GM23338 (cell line): ENCODE results near the gene OLFML3. TPM values are rescaled to one million over a fixed set of nuclear protein-coding genes. Genes with fewer than 3 reads are reported as not detected.

Experiments
- ATAC-seq: fragments of 200-7000 bp; cut with Tn5 transposase; 3 replicates; pipeline ENCODE4 v1.9.1; 2020
- DNase-seq: peaks from one replicate; pipeline ENCODE4 v3.0.0-alpha.2; 2015; ENCODE audit warnings: low spot score
- H2AFZ ChIP-seq: fragments of 200-600 bp; sonication (generic); 2 replicates; pipeline ENCODE4 v1.8.0; 2016; ENCODE audit warnings: antibody characterized with exemption, mild to moderate bottlenecking, moderate library complexity
- H3F3A ChIP-seq: fragments of 200-600 bp; sonication (generic); replicated peaks from 2 replicates; pipeline ENCODE4 v1.8.0; 2017; ENCODE audit warnings: antibody characterized with exemption, mixed run types, low read depth
- H3K27ac ChIP-seq: fragments of 200-600 bp; sonication (generic); 2 replicates; pipeline ENCODE4 v1.6.1; 2016; ENCODE audit warnings: low read depth
- H3K27me3 ChIP-seq: fragments of 200-600 bp; sonication (generic); 2 replicates; pipeline ENCODE4 v1.8.0; 2016; ENCODE audit warnings: mild to moderate bottlenecking, mixed run types, moderate library complexity; ENCODE audit not compliant: insufficient read depth
- H3K36me3 ChIP-seq: fragments of 200-600 bp; sonication (generic); 2 replicates; pipeline ENCODE4 v1.8.0; 2016; ENCODE audit warnings: mild to moderate bottlenecking; ENCODE audit not compliant: insufficient read depth
- H3K4me1 ChIP-seq: fragments of 200-600 bp; sonication (generic); 2 replicates; pipeline ENCODE4 v1.8.0; 2016; ENCODE audit warnings: mild to moderate bottlenecking, moderate library complexity; ENCODE audit not compliant: insufficient read depth
- H3K4me2 ChIP-seq: fragments of 200-600 bp; sonication (generic); 2 replicates; pipeline ENCODE4 v1.7.1; 2017; ENCODE audit warnings: mixed run types
- H3K4me3 ChIP-seq: fragments of 200-600 bp; sonication (generic); 2 replicates; pipeline ENCODE4 v1.6.1; 2016; ENCODE audit warnings: mixed run types
- H3K79me2 ChIP-seq: fragments of 200-600 bp; sonication (generic); replicated peaks from 2 replicates; pipeline ENCODE4 v1.8.0; 2017; ENCODE audit warnings: mild to moderate bottlenecking; ENCODE audit not compliant: insufficient read depth
- H3K9me2 ChIP-seq: fragments of 200-600 bp; sonication (generic); 2 replicates; pipeline ENCODE4 v1.8.0; 2017; ENCODE audit not compliant: insufficient read depth
- H4K20me1 ChIP-seq: fragments of 200-600 bp; sonication (generic); replicated peaks from 2 replicates; pipeline ENCODE4 v1.8.0; 2017; ENCODE audit warnings: mild to moderate bottlenecking; ENCODE audit not compliant: insufficient read depth
- H3K27ac Mint-ChIP-seq: 2 replicates; pipeline ENCODE4 v1.8.0; 2020; ENCODE audit warnings: inconsistent platforms, mild to moderate bottlenecking, moderate library complexity, mixed read lengths
- H3K27me3 Mint-ChIP-seq: 3 replicates; pipeline ENCODE4 v1.8.0; 2022; ENCODE audit warnings: low read depth, mild to moderate bottlenecking, moderate library complexity, mixed read lengths, inconsistent platforms; ENCODE audit not compliant: insufficient read depth, poor library complexity
- H3K36me3 Mint-ChIP-seq: 3 replicates; pipeline ENCODE4 v1.8.0; 2021; ENCODE audit warnings: low read depth, mild to moderate bottlenecking, inconsistent platforms, moderate library complexity, mixed read lengths
- H3K4me1 Mint-ChIP-seq: 3 replicates; pipeline ENCODE4 v1.8.0; 2020; ENCODE audit warnings: mild to moderate bottlenecking, inconsistent platforms, mixed read lengths
- H3K4me3 Mint-ChIP-seq: 3 replicates; pipeline ENCODE4 v1.8.0; 2021; ENCODE audit warnings: moderate library complexity, mild to moderate bottlenecking, inconsistent platforms, mixed read lengths
- H3K9me3 Mint-ChIP-seq: 3 replicates; pipeline ENCODE4 v1.8.0; 2020; ENCODE audit warnings: moderate library complexity, mild to moderate bottlenecking, inconsistent platforms, mixed read lengths
- CREB1 ChIP-seq: fragments of 250-450 bp; sonication (Bioruptor Pico); IDR thresholded peaks from 2 replicates; pipeline ENCODE4 v1.5.0; 2020; ENCODE audit warnings: low read depth, mild to moderate bottlenecking, moderate library complexity
- EZH2 ChIP-seq: fragments of 200-600 bp; sonication (generic); IDR thresholded peaks from one replicate; pipeline ENCODE4 v1.8.0; 2017; ENCODE audit warnings: antibody characterized with exemption, mild to moderate bottlenecking, low read depth; ENCODE audit not compliant: unreplicated experiment
- EZH2phosphoT487 ChIP-seq: fragments of 200-600 bp; sonication (generic); IDR thresholded peaks from one replicate; pipeline ENCODE4 v1.8.1; 2018; ENCODE audit warnings: antibody characterized with exemption; ENCODE audit not compliant: unreplicated experiment
- NANOG ChIP-seq: IDR thresholded peaks from 2 replicates; pipeline ENCODE4 v1.6.1; 2016; ENCODE audit warnings: antibody characterized with exemption, borderline replicate concordance
- POLR2AphosphoS5 ChIP-seq: IDR thresholded peaks from 2 replicates; pipeline ENCODE4 v1.6.1; 2016; ENCODE audit warnings: antibody characterized with exemption, low read depth
- STAT1 ChIP-seq: IDR thresholded peaks from one replicate; pipeline ENCODE4 v1.6.1; 2016; ENCODE audit warnings: antibody characterized with exemption; ENCODE audit not compliant: unreplicated experiment
- ZNF114 ChIP-seq: fragments of 250-450 bp; sonication (Bioruptor Pico); IDR thresholded peaks from 2 replicates; pipeline ENCODE4 v1.5.0; 2020; ENCODE audit warnings: mild to moderate bottlenecking, moderate library complexity
- ZNF331 ChIP-seq: fragments of 250-450 bp; sonication (Bioruptor Pico); IDR thresholded peaks from 2 replicates; pipeline ENCODE4 v1.5.0; 2020; ENCODE audit warnings: low read depth, mild to moderate bottlenecking, moderate library complexity
- polyA plus RNA-seq: library from polyadenylated mRNA; unstranded; fragments of >200 nt; fragmentation: Nextera tagmentation; extraction: Ambion mirVana; gene quantifications from 2 replicates; pipeline ENCODE4 v1.2.1, GENCODE V29; 2016
- total RNA-seq: library from RNA; depleted of rRNA; stranded (reverse); fragments of >200 nt; shearing (Covaris generic); gene quantifications from 2 replicates; pipeline ENCODE4 v1.2.3, GENCODE V29; 2014
- TF ChIP-seq, protein P1 (sequence below): IDR thresholded peaks from one replicate; pipeline ENCODE4 v1.6.1; 2018; ENCODE audit warnings: antibody characterized with exemption; ENCODE audit not compliant: unreplicated experiment
- TF ChIP-seq, protein P2 (sequence below): fragments of 250-450 bp; sonication (Bioruptor Pico); IDR thresholded peaks from 2 replicates; pipeline ENCODE4 v1.5.0; 2020; ENCODE audit warnings: mild to moderate bottlenecking, moderate library complexity
- TF ChIP-seq, protein P3 (sequence below): IDR thresholded peaks from 2 replicates; pipeline ENCODE4 v1.6.1; 2016; ENCODE audit warnings: antibody characterized with exemption

OLFML3 gene
- total and polyA plus RNA-seq, 2 experiments from 2014 or later: 42.8 to 69.9 TPM

DNA sequence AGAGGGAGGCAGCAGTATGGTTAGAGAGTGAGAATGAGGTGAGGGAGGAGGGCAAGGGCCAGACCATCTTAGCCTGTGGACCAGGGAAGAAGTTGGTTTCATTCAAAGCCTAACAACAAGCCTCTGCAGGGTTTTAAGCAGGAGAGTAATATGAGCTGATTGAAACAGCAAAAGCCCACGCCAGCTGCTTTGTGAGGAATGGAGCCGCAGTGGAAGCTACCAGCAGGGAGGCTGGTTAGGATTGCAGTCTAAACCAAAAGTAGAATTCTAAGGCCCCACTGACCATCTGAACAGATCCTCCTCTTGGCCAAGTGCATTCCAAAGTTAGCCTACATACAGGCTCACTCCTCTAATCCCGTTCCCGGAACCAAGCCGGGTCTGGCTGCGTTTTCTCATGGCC, 44.8 kb downstream of the OLFML3 start:
- no peak overlapping the region for H3K4me3 ChIP-seq
- no peaks in the 10 kb centered on the region for H4K20me1 ChIP-seq
- no peaks in the 10 kb centered on the region for H3F3A ChIP-seq
- ATAC-seq (peak; percentile 91), DNase-seq (peak; percentile 75)
- 0 out of 2 replicates have a peak, but pooled peaks cover 4% of the 10 kb centered on the region for H3K36me3 ChIP-seq
- H3K36me3 Mint-ChIP-seq: peaks cover 20% of the 10 kb centered on the region
- H3K27me3 ChIP-seq: no peaks in the 10 kb centered on the region
- peaks cover 11% of the 10 kb centered on the region for H3K9me2 ChIP-seq
- peak overlapping the region; percentile 69 for H3K27ac ChIP-seq
- H3K79me2 ChIP-seq: no peaks in the 10 kb centered on the region
- H3K4me2 ChIP-seq: peak overlapping the region; percentile 4; the same call in 1 of the 2 replicates
- H3K4me1 Mint-ChIP-seq: peaks cover 32% of the 10 kb centered on the region
- peaks cover 31% of the 10 kb centered on the region for H3K4me1 ChIP-seq
- H3K27ac Mint-ChIP-seq: peak overlapping the region; percentile 94
- no peak overlapping the region for H3K4me3 Mint-ChIP-seq
- no peak overlapping the region for H2AFZ ChIP-seq
- peaks cover 11% of the 10 kb centered on the region for H3K27me3 Mint-ChIP-seq
- H3K9me3 Mint-ChIP-seq: peaks cover 14% of the 10 kb centered on the region
- no peak for TF ChIP-seq CREB1
- TF ChIP-seq EZH2: no peak
- TF ChIP-seq STAT1: no peak
- TF ChIP-seq, protein P1, sequence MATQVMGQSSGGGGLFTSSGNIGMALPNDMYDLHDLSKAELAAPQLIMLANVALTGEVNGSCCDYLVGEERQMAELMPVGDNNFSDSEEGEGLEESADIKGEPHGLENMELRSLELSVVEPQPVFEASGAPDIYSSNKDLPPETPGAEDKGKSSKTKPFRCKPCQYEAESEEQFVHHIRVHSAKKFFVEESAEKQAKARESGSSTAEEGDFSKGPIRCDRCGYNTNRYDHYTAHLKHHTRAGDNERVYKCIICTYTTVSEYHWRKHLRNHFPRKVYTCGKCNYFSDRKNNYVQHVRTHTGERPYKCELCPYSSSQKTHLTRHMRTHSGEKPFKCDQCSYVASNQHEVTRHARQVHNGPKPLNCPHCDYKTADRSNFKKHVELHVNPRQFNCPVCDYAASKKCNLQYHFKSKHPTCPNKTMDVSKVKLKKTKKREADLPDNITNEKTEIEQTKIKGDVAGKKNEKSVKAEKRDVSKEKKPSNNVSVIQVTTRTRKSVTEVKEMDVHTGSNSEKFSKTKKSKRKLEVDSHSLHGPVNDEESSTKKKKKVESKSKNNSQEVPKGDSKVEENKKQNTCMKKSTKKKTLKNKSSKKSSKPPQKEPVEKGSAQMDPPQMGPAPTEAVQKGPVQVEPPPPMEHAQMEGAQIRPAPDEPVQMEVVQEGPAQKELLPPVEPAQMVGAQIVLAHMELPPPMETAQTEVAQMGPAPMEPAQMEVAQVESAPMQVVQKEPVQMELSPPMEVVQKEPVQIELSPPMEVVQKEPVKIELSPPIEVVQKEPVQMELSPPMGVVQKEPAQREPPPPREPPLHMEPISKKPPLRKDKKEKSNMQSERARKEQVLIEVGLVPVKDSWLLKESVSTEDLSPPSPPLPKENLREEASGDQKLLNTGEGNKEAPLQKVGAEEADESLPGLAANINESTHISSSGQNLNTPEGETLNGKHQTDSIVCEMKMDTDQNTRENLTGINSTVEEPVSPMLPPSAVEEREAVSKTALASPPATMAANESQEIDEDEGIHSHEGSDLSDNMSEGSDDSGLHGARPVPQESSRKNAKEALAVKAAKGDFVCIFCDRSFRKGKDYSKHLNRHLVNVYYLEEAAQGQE: no peak
- no peak for TF ChIP-seq NANOG
- TF ChIP-seq POLR2AphosphoS5: no peak
- TF ChIP-seq, protein P2, sequence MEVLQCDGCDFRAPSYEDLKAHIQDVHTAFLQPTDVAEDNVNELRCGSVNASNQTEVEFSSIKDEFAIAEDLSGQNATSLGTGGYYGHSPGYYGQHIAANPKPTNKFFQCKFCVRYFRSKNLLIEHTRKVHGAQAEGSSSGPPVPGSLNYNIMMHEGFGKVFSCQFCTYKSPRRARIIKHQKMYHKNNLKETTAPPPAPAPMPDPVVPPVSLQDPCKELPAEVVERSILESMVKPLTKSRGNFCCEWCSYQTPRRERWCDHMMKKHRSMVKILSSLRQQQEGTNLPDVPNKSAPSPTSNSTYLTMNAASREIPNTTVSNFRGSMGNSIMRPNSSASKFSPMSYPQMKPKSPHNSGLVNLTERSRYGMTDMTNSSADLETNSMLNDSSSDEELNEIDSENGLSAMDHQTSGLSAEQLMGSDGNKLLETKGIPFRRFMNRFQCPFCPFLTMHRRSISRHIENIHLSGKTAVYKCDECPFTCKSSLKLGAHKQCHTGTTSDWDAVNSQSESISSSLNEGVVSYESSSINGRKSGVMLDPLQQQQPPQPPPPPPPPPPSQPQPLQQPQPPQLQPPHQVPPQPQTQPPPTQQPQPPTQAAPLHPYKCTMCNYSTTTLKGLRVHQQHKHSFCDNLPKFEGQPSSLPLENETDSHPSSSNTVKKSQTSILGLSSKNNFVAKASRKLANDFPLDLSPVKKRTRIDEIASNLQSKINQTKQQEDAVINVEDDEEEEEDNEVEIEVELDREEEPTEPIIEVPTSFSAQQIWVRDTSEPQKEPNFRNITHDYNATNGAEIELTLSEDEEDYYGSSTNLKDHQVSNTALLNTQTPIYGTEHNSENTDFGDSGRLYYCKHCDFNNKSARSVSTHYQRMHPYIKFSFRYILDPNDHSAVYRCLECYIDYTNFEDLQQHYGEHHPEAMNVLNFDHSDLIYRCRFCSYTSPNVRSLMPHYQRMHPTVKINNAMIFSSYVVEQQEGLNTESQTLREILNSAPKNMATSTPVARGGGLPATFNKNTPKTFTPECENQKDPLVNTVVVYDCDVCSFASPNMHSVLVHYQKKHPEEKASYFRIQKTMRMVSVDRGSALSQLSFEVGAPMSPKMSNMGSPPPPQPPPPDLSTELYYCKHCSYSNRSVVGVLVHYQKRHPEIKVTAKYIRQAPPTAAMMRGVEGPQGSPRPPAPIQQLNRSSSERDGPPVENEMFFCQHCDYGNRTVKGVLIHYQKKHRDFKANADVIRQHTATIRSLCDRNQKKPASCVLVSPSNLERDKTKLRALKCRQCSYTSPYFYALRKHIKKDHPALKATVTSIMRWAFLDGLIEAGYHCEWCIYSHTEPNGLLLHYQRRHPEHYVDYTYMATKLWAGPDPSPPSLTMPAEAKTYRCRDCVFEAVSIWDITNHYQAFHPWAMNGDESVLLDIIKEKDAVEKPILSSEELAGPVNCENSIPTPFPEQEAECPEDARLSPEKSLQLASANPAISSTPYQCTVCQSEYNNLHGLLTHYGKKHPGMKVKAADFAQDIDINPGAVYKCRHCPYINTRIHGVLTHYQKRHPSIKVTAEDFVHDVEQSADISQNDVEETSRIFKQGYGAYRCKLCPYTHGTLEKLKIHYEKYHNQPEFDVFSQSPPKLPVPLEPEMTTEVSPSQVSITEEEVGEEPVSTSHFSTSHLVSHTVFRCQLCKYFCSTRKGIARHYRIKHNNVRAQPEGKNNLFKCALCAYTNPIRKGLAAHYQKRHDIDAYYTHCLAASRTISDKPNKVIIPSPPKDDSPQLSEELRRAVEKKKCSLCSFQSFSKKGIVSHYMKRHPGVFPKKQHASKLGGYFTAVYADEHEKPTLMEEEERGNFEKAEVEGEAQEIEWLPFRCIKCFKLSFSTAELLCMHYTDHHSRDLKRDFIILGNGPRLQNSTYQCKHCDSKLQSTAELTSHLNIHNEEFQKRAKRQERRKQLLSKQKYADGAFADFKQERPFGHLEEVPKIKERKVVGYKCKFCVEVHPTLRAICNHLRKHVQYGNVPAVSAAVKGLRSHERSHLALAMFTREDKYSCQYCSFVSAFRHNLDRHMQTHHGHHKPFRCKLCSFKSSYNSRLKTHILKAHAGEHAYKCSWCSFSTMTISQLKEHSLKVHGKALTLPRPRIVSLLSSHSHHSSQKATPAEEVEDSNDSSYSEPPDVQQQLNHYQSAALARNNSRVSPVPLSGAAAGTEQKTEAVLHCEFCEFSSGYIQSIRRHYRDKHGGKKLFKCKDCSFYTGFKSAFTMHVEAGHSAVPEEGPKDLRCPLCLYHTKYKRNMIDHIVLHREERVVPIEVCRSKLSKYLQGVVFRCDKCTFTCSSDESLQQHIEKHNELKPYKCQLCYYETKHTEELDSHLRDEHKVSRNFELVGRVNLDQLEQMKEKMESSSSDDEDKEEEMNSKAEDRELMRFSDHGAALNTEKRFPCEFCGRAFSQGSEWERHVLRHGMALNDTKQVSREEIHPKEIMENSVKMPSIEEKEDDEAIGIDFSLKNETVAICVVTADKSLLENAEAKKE (CRISPR knock-in tag): no peak
- TF ChIP-seq ZNF114 (CRISPR knock-in tag): no peak
- TF ChIP-seq EZH2phosphoT487: no peak
- TF ChIP-seq, protein P3, sequence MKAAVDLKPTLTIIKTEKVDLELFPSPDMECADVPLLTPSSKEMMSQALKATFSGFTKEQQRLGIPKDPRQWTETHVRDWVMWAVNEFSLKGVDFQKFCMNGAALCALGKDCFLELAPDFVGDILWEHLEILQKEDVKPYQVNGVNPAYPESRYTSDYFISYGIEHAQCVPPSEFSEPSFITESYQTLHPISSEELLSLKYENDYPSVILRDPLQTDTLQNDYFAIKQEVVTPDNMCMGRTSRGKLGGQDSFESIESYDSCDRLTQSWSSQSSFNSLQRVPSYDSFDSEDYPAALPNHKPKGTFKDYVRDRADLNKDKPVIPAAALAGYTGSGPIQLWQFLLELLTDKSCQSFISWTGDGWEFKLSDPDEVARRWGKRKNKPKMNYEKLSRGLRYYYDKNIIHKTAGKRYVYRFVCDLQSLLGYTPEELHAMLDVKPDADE: no peak
- TF ChIP-seq ZNF331: no peak
